IMR-90 (cell line): ENCODE data around the gene TMEM53. TPM values are rescaled to one million over a fixed set of nuclear protein-coding genes. Genes with fewer than 3 reads are reported as not detected.

Experiments
- ATAC-seq: fragments of 200-7000 bp; cut with Tn5 transposase; 2 replicates; pipeline ENCODE4 v1.9.1; 2020; ENCODE audit warnings: low read depth, mild to moderate bottlenecking, moderate library complexity
- BruUV-seq: library from RNA; stranded (reverse); fragments of 400-500 nt; replicated peaks from 2 replicates; lab custom pipeline; 2021; lab: Mats Ljungman, UMichigan
- CTCF ChIA-PET: fragments of 300-600 bp; formaldehyde crosslinking; extraction: SDS; loops from one replicate; lab custom pipeline; 2021; ENCODE audit warnings: antibody characterized with exemption; lab: Yijun Ruan, JAX
- POLR2A ChIA-PET: fragments of 300-600 bp; sonication (Branson Sonifier 250); formaldehyde crosslinking; loops from one replicate; lab custom pipeline; 2022; ENCODE audit warnings: antibody characterized with exemption; ENCODE audit not compliant: unreplicated experiment; lab: Charles Lee
- DNase-seq: peaks from one replicate; pipeline ENCODE4 v3.0.0; 2013
- H2AFZ ChIP-seq: replicated peaks from 2 replicates; pipeline ENCODE3; 2013; ENCODE audit warnings: low read length, mild to moderate bottlenecking; ENCODE audit not compliant: poor library complexity
- H2AK5ac ChIP-seq: 2 replicates; pipeline ENCODE4 v1.6.1; 2013; ENCODE audit warnings: low read depth, low read length, inconsistent platforms
- H2AK9ac ChIP-seq: replicated peaks from 2 replicates; pipeline ENCODE3; 2013; ENCODE audit warnings: mild to moderate bottlenecking, low read depth, low read length, moderate library complexity; ENCODE audit not compliant: poor library complexity
- H2BK120ac ChIP-seq: 2 replicates; pipeline ENCODE4 v1.6.1; 2013; ENCODE audit warnings: low read depth, low read length, inconsistent platforms
- H2BK15ac ChIP-seq: 3 replicates; pipeline ENCODE4 v1.6.1; 2013; ENCODE audit warnings: low read depth, low read length, inconsistent platforms
- H2BK20ac ChIP-seq: 2 replicates; pipeline ENCODE4 v1.6.1; 2013; ENCODE audit warnings: low read depth, mild to moderate bottlenecking, inconsistent platforms, low read length, moderate library complexity
- H2BK5ac ChIP-seq: 2 replicates; pipeline ENCODE4 v1.6.1; 2013; ENCODE audit warnings: mild to moderate bottlenecking, low read depth, low read length, inconsistent platforms; ENCODE audit not compliant: poor library complexity, severe bottlenecking
- H3K14ac ChIP-seq: replicated peaks from 2 replicates; pipeline ENCODE4 v1.6.1; 2013; ENCODE audit warnings: low read depth, low read length, inconsistent platforms
- H3K18ac ChIP-seq: 2 replicates; pipeline ENCODE4 v1.6.1; 2013; ENCODE audit warnings: low read depth, low read length, control low read depth
- H3K23ac ChIP-seq: 2 replicates; pipeline ENCODE4 v1.6.1; 2013; ENCODE audit warnings: low read depth, low read length, inconsistent platforms
- H3K27ac ChIP-seq: 2 replicates; pipeline ENCODE4 v1.5.1; 2013; ENCODE audit warnings: mild to moderate bottlenecking, control low read depth, low read length; ENCODE audit not compliant: insufficient read depth
- H3K27me3 ChIP-seq: 2 replicates; pipeline ENCODE4 v1.6.1; 2013; ENCODE audit warnings: low read length; ENCODE audit not compliant: control insufficient read depth, insufficient read depth
- H3K36me3 ChIP-seq: 2 replicates; pipeline ENCODE4 v1.6.1; 2013; ENCODE audit warnings: low read length, mixed read lengths; ENCODE audit not compliant: control insufficient read depth, insufficient read depth
- H3K4ac ChIP-seq: 2 replicates; pipeline ENCODE4 v1.6.1; 2013; ENCODE audit warnings: low read depth, low read length, inconsistent platforms
- H3K4me1 ChIP-seq: 2 replicates; pipeline ENCODE4 v1.6.1; 2013; ENCODE audit warnings: low read length, mixed read lengths; ENCODE audit not compliant: control insufficient read depth, insufficient read depth
- H3K4me2 ChIP-seq: 2 replicates; pipeline ENCODE4 v1.6.1; 2013; ENCODE audit warnings: low read depth, mild to moderate bottlenecking, control low read depth, low read length, moderate library complexity
- H3K4me3 ChIP-seq: 2 replicates; pipeline ENCODE4 v1.5.1; 2013; ENCODE audit warnings: low read depth, mild to moderate bottlenecking, control low read depth, low read length, moderate library complexity; ENCODE audit not compliant: insufficient read depth
- H3K56ac ChIP-seq: 2 replicates; pipeline ENCODE4 v1.6.1; 2013; ENCODE audit warnings: low read length, inconsistent platforms; ENCODE audit not compliant: insufficient read depth; ENCODE audit errors: extremely low read depth
- H3K79me1 ChIP-seq, 2 experiments: 2 replicates each; pipeline ENCODE4 v1.6.1; 2013; ENCODE audit warnings: low read length in 2 of 2, inconsistent platforms in 1 of 2, low read depth in 1 of 2
- H3K9ac ChIP-seq: 2 replicates; pipeline ENCODE4 v1.6.1; 2013; ENCODE audit warnings: low read depth, low read length, control low read depth
- H3K9me1 ChIP-seq: 2 replicates; pipeline ENCODE4 v1.6.1; 2013; ENCODE audit warnings: low read length, inconsistent platforms; ENCODE audit not compliant: insufficient read depth
- H3K9me3 ChIP-seq: 2 replicates; pipeline ENCODE4 v1.6.1; 2013; ENCODE audit warnings: low read length; ENCODE audit not compliant: control insufficient read depth, insufficient read depth
- H4K20me1 ChIP-seq: 2 replicates; pipeline ENCODE4 v1.6.1; 2013; ENCODE audit warnings: low read length, inconsistent platforms; ENCODE audit not compliant: insufficient read depth
- H4K5ac ChIP-seq: 2 replicates; pipeline ENCODE4 v1.6.1; 2013; ENCODE audit warnings: mild to moderate bottlenecking, low read depth, low read length, control low read depth
- H4K8ac ChIP-seq, 2 experiments: 2 replicates each; pipeline ENCODE4 v1.6.1; 2013; ENCODE audit warnings: low read depth in 2 of 2, low read length in 2 of 2, control low read depth in 1 of 2, inconsistent platforms in 1 of 2
- H4K91ac ChIP-seq: 2 replicates; pipeline ENCODE4 v1.6.1; 2013; ENCODE audit warnings: low read depth, low read length, inconsistent platforms; ENCODE audit not compliant: insufficient read depth
- CEBPB ChIP-seq: IDR thresholded peaks from 2 replicates; pipeline ENCODE4 v1.6.1; 2012; ENCODE audit warnings: low read depth, low read length, improper control_type of control experiment
- CHD1 ChIP-seq: IDR thresholded peaks from 2 replicates; pipeline ENCODE4 v1.6.1; 2012; ENCODE audit warnings: low read depth, low read length, improper control_type of control experiment
- MAZ ChIP-seq: IDR thresholded peaks from 2 replicates; pipeline ENCODE4 v1.6.1; 2012; ENCODE audit warnings: low read depth, mild to moderate bottlenecking, low read length, improper control_type of control experiment, moderate library complexity, borderline replicate concordance
- MXI1 ChIP-seq: IDR thresholded peaks from 2 replicates; pipeline ENCODE4 v1.6.1; 2012; ENCODE audit warnings: low read depth, mild to moderate bottlenecking, low read length, moderate library complexity, borderline replicate concordance
- NFE2L2 ChIP-seq: fragments of 150-350 bp; IDR thresholded peaks from 2 replicates; pipeline ENCODE4 v1.6.1; 2016; ENCODE audit warnings: low read depth, mild to moderate bottlenecking, low read length
- POLR2A ChIP-seq: IDR thresholded peaks from 2 replicates; pipeline ENCODE4 v1.6.1; 2012; ENCODE audit warnings: mild to moderate bottlenecking, low read depth, low read length
- RAD21 ChIP-seq: IDR thresholded peaks from 2 replicates; pipeline ENCODE4 v1.6.1; 2012; ENCODE audit warnings: low read length, improper control_type of control experiment
- SMC3 ChIP-seq: fragments of 150-350 bp; IDR thresholded peaks from 2 replicates; pipeline ENCODE4 v1.6.1; 2016; ENCODE audit warnings: low read depth, mild to moderate bottlenecking, antibody characterized with exemption, low read length, moderate library complexity
- WGBS, 2 experiments: methylation state at CpG; one replicate each; pipeline versions ENCODE4 v1.1.5 to v1.1.7; 2013; ENCODE audit warnings: missing lambda C conversion rate in 2 of 2; ENCODE audit not compliant: insufficient read length in 1 of 2; ENCODE audit errors: extremely low coverage in 2 of 2; 5-methylcytosine and 5-hydroxymethylcytosine counted together
- dilution Hi-C: fragments of 300-500 bp; cut with HindIII; formaldehyde crosslinking; loops from one replicate; pipeline ENCODE4 v1.14.3; 2018; ENCODE audit warnings: low sequenced_read_pairs; ENCODE audit not compliant: unreplicated experiment
- in situ Hi-C: fragments of 300-500 bp; cut with MboI; formaldehyde crosslinking; loops from 3 replicates; pipeline ENCODE4 v1.14.3; 2019; ENCODE audit warnings: low sequenced_read_pairs, inconsistent platforms, mixed read lengths
- intact Hi-C: fragments of 100-400 bp; cut with micrococcal nuclease; formaldehyde crosslinking; loops from 2 replicates; pipeline ENCODE4 v1.10.0; 2022
- polyA plus RNA-seq, 3 experiments: library from polyadenylated mRNA; depleted of rRNA; stranded (reverse); fragments of >200 nt; gene quantifications; 2 replicates each; pipeline ENCODE4 v1.2.3, GENCODE V29; 2012; ENCODE audit warnings: low replicate concordance in 1 of 3
- total RNA-seq: library from RNA; depleted of rRNA; stranded (reverse); fragments of >200 nt; gene quantifications from 2 replicates; pipeline ENCODE4 v1.2.3, GENCODE V29; 2012
- TF ChIP-seq, protein P1 (sequence below): fragments of 150-350 bp; IDR thresholded peaks from 2 replicates; pipeline ENCODE4 v1.6.1; 2016; ENCODE audit warnings: low read depth, mild to moderate bottlenecking, low read length, moderate library complexity, borderline replicate concordance
- TF ChIP-seq, protein P2 (sequence below): fragments of 150-350 bp; IDR thresholded peaks from 2 replicates; pipeline ENCODE4 v1.6.1; 2017; ENCODE audit warnings: mild to moderate bottlenecking, antibody characterized with exemption, low read length, low read depth

Gene TMEM53
- total and polyA plus RNA-seq, 2 of the 4 experiments (the other 2 are of a cell fraction), result 2.7 to 6.3 TPM

DNA sequence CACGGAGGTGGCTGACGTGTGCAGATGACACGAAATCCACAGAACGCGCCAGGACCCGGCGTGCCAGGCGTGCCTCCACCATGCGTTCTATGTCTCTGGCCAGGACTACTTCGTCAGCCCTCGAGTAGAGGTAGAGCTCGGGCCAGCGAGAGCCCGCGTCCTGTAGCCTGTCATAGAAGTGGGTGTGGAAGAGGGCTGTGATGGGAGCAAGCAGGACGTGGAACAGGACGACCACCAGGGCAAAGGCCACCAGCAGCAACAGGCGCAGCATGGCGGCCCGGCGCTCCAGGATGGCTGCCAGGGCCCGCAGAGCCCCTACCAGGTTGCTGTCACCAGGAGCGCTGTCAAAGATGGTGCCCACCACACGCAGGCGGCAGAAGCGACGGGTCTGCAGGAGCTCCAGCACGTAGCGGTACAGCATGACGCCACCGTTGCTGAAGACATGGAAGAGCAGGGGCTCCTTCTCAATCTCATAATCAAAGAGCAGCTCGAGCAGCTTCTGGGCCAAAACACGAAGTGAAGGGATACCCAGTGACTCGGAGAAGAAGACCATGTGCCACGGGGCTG, 19.6 kb downstream of the TMEM53 start:
- POLR2A ChIA-PET, result no interaction called here
- no TSS peak for BruUV-seq
- WGBS, 2 experiments, result 92% methylated on average over 14 of the region's 35 CpGs; no CpG with 5 or more reads in 1 of the 2 experiments
- no peak overlapping the region for H2AK9ac ChIP-seq
- H3K9me3 ChIP-seq, result no peaks in the 10 kb centered on the region
- H3K9ac ChIP-seq, result no peak overlapping the region
- no peaks in the 10 kb centered on the region for H3K27me3 ChIP-seq
- intact Hi-C loops (loop anchor here (5.0 kb wide), 1 partner anchor 327 kb away; no protein-coding TSS in a partner anchor), dilution Hi-C loops (no loop called here), in situ Hi-C loops (loop anchor here (5.0 kb wide), 2 partner anchors 47 to 277 kb away; no protein-coding TSS in a partner anchor)
- H3K4ac ChIP-seq, result no peak overlapping the region
- ATAC-seq, result no peak
- H4K20me1 ChIP-seq, result 0 out of 2 replicates have a peak, but pooled peaks cover 5% of the 10 kb centered on the region
- H3K56ac ChIP-seq, result no peak overlapping the region
- no peak overlapping the region for H2BK15ac ChIP-seq
- no peak overlapping the region for H2BK5ac ChIP-seq
- no peak overlapping the region for H2AK5ac ChIP-seq
- H2AFZ ChIP-seq, result peak overlapping the region; percentile 3
- TF ChIP-seq MAZ, result no peak
- TF ChIP-seq CHD1, result no peak
- TF ChIP-seq CEBPB, result no peak
- TF ChIP-seq, protein P1, sequence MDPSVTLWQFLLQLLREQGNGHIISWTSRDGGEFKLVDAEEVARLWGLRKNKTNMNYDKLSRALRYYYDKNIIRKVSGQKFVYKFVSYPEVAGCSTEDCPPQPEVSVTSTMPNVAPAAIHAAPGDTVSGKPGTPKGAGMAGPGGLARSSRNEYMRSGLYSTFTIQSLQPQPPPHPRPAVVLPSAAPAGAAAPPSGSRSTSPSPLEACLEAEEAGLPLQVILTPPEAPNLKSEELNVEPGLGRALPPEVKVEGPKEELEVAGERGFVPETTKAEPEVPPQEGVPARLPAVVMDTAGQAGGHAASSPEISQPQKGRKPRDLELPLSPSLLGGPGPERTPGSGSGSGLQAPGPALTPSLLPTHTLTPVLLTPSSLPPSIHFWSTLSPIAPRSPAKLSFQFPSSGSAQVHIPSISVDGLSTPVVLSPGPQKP, result no peak
- TF ChIP-seq MXI1, result no peak
- no peak for TF ChIP-seq NFE2L2
- TF ChIP-seq, protein P2, sequence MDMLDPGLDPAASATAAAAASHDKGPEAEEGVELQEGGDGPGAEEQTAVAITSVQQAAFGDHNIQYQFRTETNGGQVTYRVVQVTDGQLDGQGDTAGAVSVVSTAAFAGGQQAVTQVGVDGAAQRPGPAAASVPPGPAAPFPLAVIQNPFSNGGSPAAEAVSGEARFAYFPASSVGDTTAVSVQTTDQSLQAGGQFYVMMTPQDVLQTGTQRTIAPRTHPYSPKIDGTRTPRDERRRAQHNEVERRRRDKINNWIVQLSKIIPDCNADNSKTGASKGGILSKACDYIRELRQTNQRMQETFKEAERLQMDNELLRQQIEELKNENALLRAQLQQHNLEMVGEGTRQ, result no peak
- TF ChIP-seq POLR2A, result no peak
- TF ChIP-seq SMC3, result no peak
- no peak for TF ChIP-seq RAD21
- H3K9me1 ChIP-seq, result no peaks in the 10 kb centered on the region
- no peaks in the 10 kb centered on the region for H3K79me1 ChIP-seq
- H3K27ac ChIP-seq, result no peak overlapping the region
- H3K14ac ChIP-seq, result no peak overlapping the region
- H3K23ac ChIP-seq, result no peak overlapping the region
- no peak overlapping the region for H2BK120ac ChIP-seq
- CTCF ChIA-PET, result no interaction called here
- no peak overlapping the region for H3K4me3 ChIP-seq
- H2BK20ac ChIP-seq, result no peak overlapping the region
- no peak for DNase-seq
- H3K18ac ChIP-seq, result no peak overlapping the region
- H3K4me1 ChIP-seq, result no peaks in the 10 kb centered on the region
- peaks cover 9% of the 10 kb centered on the region for H3K36me3 ChIP-seq
- no peak overlapping the region for H4K91ac ChIP-seq
- H3K4me2 ChIP-seq, result no peak overlapping the region
- H4K8ac ChIP-seq, result no peak overlapping the region
- H4K5ac ChIP-seq, result no peak overlapping the region
